PC-9 (cell line): ENCODE data around the gene FAM171A2.

Source experiments
- EZH2 ChIP-seq: fragments of 200-600 bp; sonication (generic); IDR thresholded peaks from 2 replicates; pipeline ENCODE4 v1.8.0; 2017; ENCODE audit warnings: antibody characterized with exemption, low read depth
- TF ChIP-seq, protein P1 (sequence below): fragments of 200-600 bp; sonication (generic); conservative IDR thresholded peaks from 2 replicates; pipeline ENCODE4 v1.6.1; 2017; ENCODE audit warnings: mixed run types, antibody characterized with exemption, mild to moderate bottlenecking, moderate library complexity

DNA sequence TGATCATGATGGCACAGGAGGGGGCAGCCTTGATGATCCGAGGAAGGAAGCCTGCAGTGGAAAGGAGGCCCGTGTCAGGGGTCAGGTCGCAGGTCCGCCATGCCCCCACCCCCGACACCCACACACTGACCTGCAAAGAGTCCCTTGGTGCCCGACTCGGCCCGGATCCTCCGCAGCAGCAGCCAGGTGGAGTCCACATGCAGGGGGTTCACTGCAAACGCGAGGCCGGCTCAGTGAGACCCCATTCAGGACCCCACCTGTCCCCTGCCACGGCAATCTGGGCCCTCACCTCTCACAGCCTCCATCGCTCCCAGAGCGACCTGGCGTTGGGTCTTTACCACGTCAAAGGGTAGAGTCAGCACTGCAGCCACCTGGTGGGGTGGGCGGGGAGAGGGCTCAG is 43.6 kb downstream of the FAM171A2 start:
- TF ChIP-seq, protein P1, sequence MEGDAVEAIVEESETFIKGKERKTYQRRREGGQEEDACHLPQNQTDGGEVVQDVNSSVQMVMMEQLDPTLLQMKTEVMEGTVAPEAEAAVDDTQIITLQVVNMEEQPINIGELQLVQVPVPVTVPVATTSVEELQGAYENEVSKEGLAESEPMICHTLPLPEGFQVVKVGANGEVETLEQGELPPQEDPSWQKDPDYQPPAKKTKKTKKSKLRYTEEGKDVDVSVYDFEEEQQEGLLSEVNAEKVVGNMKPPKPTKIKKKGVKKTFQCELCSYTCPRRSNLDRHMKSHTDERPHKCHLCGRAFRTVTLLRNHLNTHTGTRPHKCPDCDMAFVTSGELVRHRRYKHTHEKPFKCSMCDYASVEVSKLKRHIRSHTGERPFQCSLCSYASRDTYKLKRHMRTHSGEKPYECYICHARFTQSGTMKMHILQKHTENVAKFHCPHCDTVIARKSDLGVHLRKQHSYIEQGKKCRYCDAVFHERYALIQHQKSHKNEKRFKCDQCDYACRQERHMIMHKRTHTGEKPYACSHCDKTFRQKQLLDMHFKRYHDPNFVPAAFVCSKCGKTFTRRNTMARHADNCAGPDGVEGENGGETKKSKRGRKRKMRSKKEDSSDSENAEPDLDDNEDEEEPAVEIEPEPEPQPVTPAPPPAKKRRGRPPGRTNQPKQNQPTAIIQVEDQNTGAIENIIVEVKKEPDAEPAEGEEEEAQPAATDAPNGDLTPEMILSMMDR = no peak
- no peak for TF ChIP-seq EZH2
